HepG2 (cell line): ENCODE results near the gene CFAP92. TPM values are rescaled to one million over a fixed set of nuclear protein-coding genes. Genes with fewer than 3 reads are reported as not detected.
A peak's percentile ranks its signal among the peaks of the same experiment; 100 is the strongest.

ENCODE experiments used
- ATAC-seq: fragments of 200-7000 bp; cut with Tn5 transposase; 3 replicates; pipeline ENCODE4 v1.9.1; 2020; ENCODE audit warnings: mild to moderate bottlenecking, moderate library complexity
- BruUV-seq: library from RNA; stranded (reverse); fragments of 400-500 nt; replicated peaks from 2 replicates; lab custom pipeline; 2021; lab: Mats Ljungman, UMichigan
- CTCF ChIA-PET: fragments of 300-600 bp; formaldehyde crosslinking; extraction: SDS; loops from one replicate; lab custom pipeline; 2021; ENCODE audit warnings: low total read pairs, inconsistent platforms, low intra/inter-chr PET ratio; lab: Yijun Ruan, JAX
- POLR2A ChIA-PET: fragments of 350-600 bp; sonication (Branson Sonifier 250); formaldehyde crosslinking; loops from one replicate; lab custom pipeline; 2020; ENCODE audit warnings: antibody characterized with exemption, inconsistent platforms; lab: Yijun Ruan, JAX
- DNase-seq: peaks from one replicate; pipeline ENCODE4 v3.0.0-alpha.2; 2015; ENCODE audit warnings: low spot score
- FAIRE-seq: peaks from 3 replicates; lab custom pipeline; 2011; peaks lifted over from hg19 to GRCh38; lab: Jason Lieb, UNC
- H2AFZ ChIP-seq: one replicate; pipeline ENCODE4 v1.6.1; 2011; ENCODE audit warnings: low read length, inconsistent platforms
- H3K27ac ChIP-seq: fragments of 300-600 bp; 3 replicates; pipeline ENCODE4 v1.8.0; 2011; ENCODE audit warnings: mixed run types, mild to moderate bottlenecking, mixed read lengths, low read length, inconsistent platforms; ENCODE audit not compliant: insufficient read depth; ENCODE audit errors: extremely low read length
- H3K27me3 ChIP-seq, 2 experiments: fragments of 200-600 bp in 1 of 2; 2 replicates in 1 of 2; 3 replicates in 1 of 2; pipeline versions ENCODE4 v1.6.0 to v1.8.0; 2011; ENCODE audit warnings: low read length in 2 of 2, mild to moderate bottlenecking in 2 of 2, moderate library complexity in 2 of 2, inconsistent platforms in 1 of 2; ENCODE audit not compliant: insufficient read depth in 2 of 2, control insufficient read depth in 1 of 2
- H3K36me3 ChIP-seq, 2 experiments: fragments of 200-600 bp in 1 of 2; replicated peaks in 1 of 2; 2 replicates in 1 of 2; 3 replicates in 1 of 2; pipeline versions ENCODE4 v1.5.1 to v1.8.0; 2011; ENCODE audit warnings: low read length in 2 of 2, inconsistent platforms in 1 of 2; ENCODE audit not compliant: insufficient read depth in 2 of 2, control insufficient read depth in 1 of 2
- H3K4me1 ChIP-seq: 2 replicates; pipeline ENCODE4 v1.5.1; 2012; ENCODE audit warnings: low read length, inconsistent platforms; ENCODE audit not compliant: insufficient read depth
- H3K4me2 ChIP-seq: 2 replicates; pipeline ENCODE4 v1.6.0; 2011; ENCODE audit warnings: low read depth, low read length, inconsistent platforms
- H3K4me3 ChIP-seq, 3 experiments: fragments of 200-600 bp in 1 of 3; sonication (generic), shearing (Covaris generic) in 1 of 3; replicated peaks in 1 of 3; 2 replicates each; pipeline ENCODE4 v1.5.1; 2011 to 2016; ENCODE audit warnings: low read length in 3 of 3, inconsistent platforms in 2 of 3, low read depth in 2 of 3, mild to moderate bottlenecking in 2 of 3, control low read depth in 1 of 3, mixed read lengths in 1 of 3; ENCODE audit not compliant: insufficient read depth in 1 of 3
- H3K79me2 ChIP-seq: one replicate; pipeline ENCODE4 v1.6.1; 2011; ENCODE audit warnings: low read length, inconsistent platforms; ENCODE audit not compliant: insufficient read depth
- H3K9ac ChIP-seq: 2 replicates; pipeline ENCODE4 v1.6.0; 2011; ENCODE audit warnings: mild to moderate bottlenecking, low read depth, low read length, inconsistent platforms; ENCODE audit not compliant: insufficient read depth
- H3K9me3 ChIP-seq: 2 replicates; pipeline ENCODE4 v1.5.1; 2012; ENCODE audit warnings: mild to moderate bottlenecking, low read length
- H4K20me1 ChIP-seq: 2 replicates; pipeline ENCODE4 v1.6.0; 2011; ENCODE audit warnings: inconsistent platforms, mild to moderate bottlenecking, low read length, moderate library complexity; ENCODE audit not compliant: insufficient read depth
- ARNT ChIP-seq: fragments of 450-650 bp; IDR thresholded peaks from 2 replicates; pipeline ENCODE4 v1.6.1; 2017
- FOXO1 ChIP-seq: sonication (generic); formaldehyde crosslinking; IDR thresholded peaks from 2 replicates; pipeline ENCODE4 v1.4.0; 2020; ENCODE audit warnings: missing genetic modification reagents
- HES4 ChIP-seq: sonication (generic); formaldehyde crosslinking; IDR thresholded peaks from 2 replicates; pipeline ENCODE4 v1.9.0; 2021; ENCODE audit warnings: mild to moderate bottlenecking, missing genetic modification reagents, borderline replicate concordance
- HNRNPK ChIP-seq: fragments of 200-400 bp; formaldehyde crosslinking; IDR thresholded peaks from 2 replicates; pipeline ENCODE4 v1.6.1; 2018; ENCODE audit warnings: low read length, low read depth, moderate library complexity, mild to moderate bottlenecking; ENCODE audit not compliant: poor library complexity, severe bottlenecking
- MAX ChIP-seq: IDR thresholded peaks from 2 replicates; pipeline ENCODE4 v1.6.1; 2012; ENCODE audit warnings: inconsistent platforms
- NR2C2 ChIP-seq: sonication (generic); formaldehyde crosslinking; IDR thresholded peaks from 2 replicates; pipeline ENCODE4 v1.4.0; 2020; ENCODE audit warnings: missing genetic modification reagents, mild to moderate bottlenecking, moderate library complexity, borderline replicate concordance
- SOX5 ChIP-seq: IDR thresholded peaks from 2 replicates; pipeline ENCODE4 v1.6.1; 2016; ENCODE audit warnings: borderline replicate concordance
- SPEN ChIP-seq: sonication (generic); formaldehyde crosslinking; IDR thresholded peaks from 2 replicates; pipeline ENCODE4 v1.5.1; 2020; ENCODE audit warnings: low read depth, mild to moderate bottlenecking, missing genetic modification reagents
- TFDP1 ChIP-seq: IDR thresholded peaks from 2 replicates; pipeline ENCODE4 v1.6.1; 2016; ENCODE audit warnings: missing compliant biosample characterization, missing genetic modification reagents, borderline replicate concordance
- ZBTB1 ChIP-seq: sonication (generic); formaldehyde crosslinking; IDR thresholded peaks from 2 replicates; pipeline ENCODE4 v1.4.0; 2020; ENCODE audit warnings: missing genetic modification reagents, borderline replicate concordance
- ZNF329 ChIP-seq: sonication (generic); formaldehyde crosslinking; IDR thresholded peaks from 2 replicates; pipeline ENCODE4 v1.9.0; 2021; ENCODE audit warnings: low read depth, mild to moderate bottlenecking, missing genetic modification reagents
- ZNF441 ChIP-seq: sonication (generic); formaldehyde crosslinking; IDR thresholded peaks from 2 replicates; pipeline ENCODE4 v1.7.0; 2021; ENCODE audit warnings: missing genetic modification reagents, borderline replicate concordance
- ZNF687 ChIP-seq: sonication (generic); formaldehyde crosslinking; IDR thresholded peaks from 2 replicates; pipeline ENCODE4 v1.5.1; 2020; ENCODE audit warnings: mild to moderate bottlenecking, missing genetic modification reagents, moderate library complexity
- ZNF776 ChIP-seq: sonication (generic); formaldehyde crosslinking; IDR thresholded peaks from 2 replicates; pipeline ENCODE4 v1.4.0; 2020; ENCODE audit warnings: mild to moderate bottlenecking, missing genetic modification reagents
- WGBS: methylation state at CpG from one replicate; pipeline ENCODE4 v1.1.6; 2017; ENCODE audit warnings: low lambda C conversion rate; 5-methylcytosine and 5-hydroxymethylcytosine counted together
- in situ Hi-C: cut with HindIII; loops from 2 replicates; pipeline ENCODE4 v1.10.0; 2017; ENCODE audit warnings: low pct_unique_long_range_greater_than_20kb; ENCODE audit not compliant: extremely low pct_ligation_motif_present
- intact Hi-C: fragments of 100-400 bp; cut with micrococcal nuclease; formaldehyde crosslinking; loops from one replicate; pipeline ENCODE4 v1.10.0; 2022; ENCODE audit not compliant: unreplicated experiment
- polyA plus RNA-seq, 8 experiments: library from polyadenylated mRNA; depleted of rRNA in 3 of 8; stranded (reverse) in 7 of 8; unstranded in 1 of 8; fragments of >200 nt; fragmentation: Illumina TruSeq in 4 of 8; extraction: Trizol in 4 of 8; gene quantifications; 2 replicates each; pipeline versions ENCODE4 v1.2.1 to v1.2.3, GENCODE V29; 2011 to 2016; ENCODE audit warnings: low read depth in 4 of 8, missing spikeins in 1 of 8, mixed read lengths in 1 of 8; ENCODE audit not compliant: insufficient read depth in 1 of 8
- total RNA-seq, 5 experiments: library from RNA; depleted of rRNA; stranded (reverse); fragments of >200 nt; fragmentation: Illumina TruSeq; extraction: Trizol; gene quantifications; 2 replicates each; pipeline ENCODE4 v1.2.3, GENCODE V29; 2016; ENCODE audit warnings: low read depth in 1 of 5
- TF ChIP-seq, protein P1 (sequence below): IDR thresholded peaks from 2 replicates; pipeline ENCODE4 v1.4.0; 2020; ENCODE audit warnings: mild to moderate bottlenecking, missing genetic modification reagents

Gene CFAP92
- total and polyA plus RNA-seq, 2 of the 13 experiments (the other 11 are each of a cell fraction or from before 2014, with no cell fraction given): 0.18 to 0.46 TPM

DNA sequence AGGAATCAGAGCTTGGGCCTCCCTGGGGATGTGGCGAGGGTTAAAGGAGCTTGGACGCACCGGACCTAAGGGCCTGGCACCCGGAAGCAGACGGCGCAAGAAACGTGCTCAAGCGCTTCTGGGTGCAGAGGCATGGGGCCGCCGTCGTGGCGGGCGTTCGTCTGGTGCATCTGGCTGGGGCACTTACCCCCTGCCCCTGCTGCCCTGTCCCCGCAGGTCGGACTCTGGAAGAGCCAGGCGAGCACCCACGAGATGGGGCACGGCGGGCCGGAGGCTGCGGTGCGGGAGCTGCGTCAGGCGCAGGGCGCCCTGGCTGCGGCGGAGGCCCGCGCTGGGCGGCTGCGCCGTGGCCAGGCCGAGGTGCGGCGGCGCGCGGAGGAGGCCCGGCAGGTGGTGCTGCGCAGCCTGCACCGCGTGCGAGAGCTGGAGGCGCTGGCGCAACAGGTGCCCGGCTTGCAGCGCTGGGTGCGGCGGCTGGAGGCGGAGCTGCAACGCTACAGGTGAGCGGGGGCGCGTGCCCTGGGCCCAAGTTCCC is 9.8 kb upstream of the CFAP92 start:
- no peaks in the 10 kb centered on the region for H3K79me2 ChIP-seq
- ChIA-PET POLR2A (interaction anchor here (1.7 kb wide), 1 partner anchor 13 kb away, joined by 3 read pairs; no protein-coding TSS in a partner anchor), CTCF (no interaction called here)
- 16% methylated on average over 14 of the region's 55 CpGs for WGBS
- peak overlapping the region; percentile 22; the same call in 1 of the 2 replicates for H3K9ac ChIP-seq
- in situ Hi-C loops (no loop called here), intact Hi-C loops (no loop called here)
- no peak overlapping the region for H2AFZ ChIP-seq
- H4K20me1 ChIP-seq: no peaks in the 10 kb centered on the region
- FAIRE-seq (no peak), DNase-seq (peak; percentile 23), ATAC-seq (peak; percentile 91)
- no peak overlapping the region for H3K27ac ChIP-seq
- H3K27me3 ChIP-seq: peaks cover 0 to 53% of the 10 kb centered on the region in 2 experiments
- H3K4me1 ChIP-seq: peaks cover 54% of the 10 kb centered on the region
- H3K4me2 ChIP-seq: peak overlapping the region; percentile 78
- BruUV-seq: no TSS peak
- no peaks in the 10 kb centered on the region for H3K9me3 ChIP-seq
- no peaks in the 10 kb centered on the region; a peak in 1 of 5 replicates for H3K36me3 ChIP-seq
- H3K4me3 ChIP-seq: peak overlapping the region in 2 of 3 experiments; percentile 21 to 64; a peak in 3 of 6 replicates
- TF ChIP-seq TFDP1 (CRISPR knock-in tag) (peak; percentile 84; the same call in 1 of the 2 replicates), NR2C2 (CRISPR knock-in tag) (peak; percentile 28; the same call in 1 of the 2 replicates), ARNT (no peak), ZBTB1 (CRISPR knock-in tag) (no peak), MAX (peak; percentile 93), ZNF776 (peak; percentile 60; the same call in 1 of the 2 replicates), SOX5 (CRISPR knock-in tag) (no peak), SPEN (peak; percentile 43; the same call in 1 of the 2 replicates), FOXO1 (CRISPR knock-in tag) (peak; percentile 54), HNRNPK (peak; percentile 14), ZNF441 (CRISPR knock-in tag) (0 out of 2 replicates have a peak, but pooled peaks have one; percentile 41), ZNF687 (peak; percentile 77), ZNF329 (CRISPR knock-in tag) (peak; percentile 72; the same call in 1 of the 2 replicates), HES4 (CRISPR knock-in tag) (no peak)
- TF ChIP-seq, protein P1, sequence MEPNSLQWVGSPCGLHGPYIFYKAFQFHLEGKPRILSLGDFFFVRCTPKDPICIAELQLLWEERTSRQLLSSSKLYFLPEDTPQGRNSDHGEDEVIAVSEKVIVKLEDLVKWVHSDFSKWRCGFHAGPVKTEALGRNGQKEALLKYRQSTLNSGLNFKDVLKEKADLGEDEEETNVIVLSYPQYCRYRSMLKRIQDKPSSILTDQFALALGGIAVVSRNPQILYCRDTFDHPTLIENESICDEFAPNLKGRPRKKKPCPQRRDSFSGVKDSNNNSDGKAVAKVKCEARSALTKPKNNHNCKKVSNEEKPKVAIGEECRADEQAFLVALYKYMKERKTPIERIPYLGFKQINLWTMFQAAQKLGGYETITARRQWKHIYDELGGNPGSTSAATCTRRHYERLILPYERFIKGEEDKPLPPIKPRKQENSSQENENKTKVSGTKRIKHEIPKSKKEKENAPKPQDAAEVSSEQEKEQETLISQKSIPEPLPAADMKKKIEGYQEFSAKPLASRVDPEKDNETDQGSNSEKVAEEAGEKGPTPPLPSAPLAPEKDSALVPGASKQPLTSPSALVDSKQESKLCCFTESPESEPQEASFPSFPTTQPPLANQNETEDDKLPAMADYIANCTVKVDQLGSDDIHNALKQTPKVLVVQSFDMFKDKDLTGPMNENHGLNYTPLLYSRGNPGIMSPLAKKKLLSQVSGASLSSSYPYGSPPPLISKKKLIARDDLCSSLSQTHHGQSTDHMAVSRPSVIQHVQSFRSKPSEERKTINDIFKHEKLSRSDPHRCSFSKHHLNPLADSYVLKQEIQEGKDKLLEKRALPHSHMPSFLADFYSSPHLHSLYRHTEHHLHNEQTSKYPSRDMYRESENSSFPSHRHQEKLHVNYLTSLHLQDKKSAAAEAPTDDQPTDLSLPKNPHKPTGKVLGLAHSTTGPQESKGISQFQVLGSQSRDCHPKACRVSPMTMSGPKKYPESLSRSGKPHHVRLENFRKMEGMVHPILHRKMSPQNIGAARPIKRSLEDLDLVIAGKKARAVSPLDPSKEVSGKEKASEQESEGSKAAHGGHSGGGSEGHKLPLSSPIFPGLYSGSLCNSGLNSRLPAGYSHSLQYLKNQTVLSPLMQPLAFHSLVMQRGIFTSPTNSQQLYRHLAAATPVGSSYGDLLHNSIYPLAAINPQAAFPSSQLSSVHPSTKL (CRISPR knock-in tag): 0 out of 2 replicates have a peak, but pooled peaks have one; percentile 21
